GM12878 (cell line): Measurements from ENCODE around the gene WDR26. TPM values are rescaled to one million over a fixed set of nuclear protein-coding genes. Genes with fewer than 3 reads are reported as not detected.

Experiments
- ATAC-seq: fragments of 200-7000 bp; cut with Tn5 transposase; 3 replicates; pipeline ENCODE4 v1.9.1; 2020; ENCODE audit warnings: mild to moderate bottlenecking, moderate library complexity
- BruUV-seq: library from RNA; stranded (reverse); fragments of 400-500 nt; replicated peaks from 2 replicates; lab custom pipeline; 2021; lab: Mats Ljungman, UMichigan
- CTCF ChIA-PET: fragments of 300-600 bp; sonication (Branson Sonifier 250); formaldehyde crosslinking; extraction: SDS; loops from one replicate; lab custom pipeline; 2021; ENCODE audit warnings: inconsistent platforms; lab: Yijun Ruan, JAX
- POLR2A ChIA-PET: fragments of 350-600 bp; formaldehyde crosslinking; extraction: SDS; loops from one replicate; lab custom pipeline; 2021; ENCODE audit warnings: inconsistent platforms; lab: Charles Lee
- RAD21 ChIA-PET: fragments of 300-600 bp; sonication (Branson Sonifier 250); formaldehyde crosslinking; loops from one replicate; lab custom pipeline; 2023; ENCODE audit warnings: antibody characterized with exemption; ENCODE audit not compliant: unreplicated experiment; lab: Charles Lee
- SMC1A ChIA-PET: fragments of 300-600 bp; sonication (Branson Sonifier 250); formaldehyde crosslinking; loops from one replicate; lab custom pipeline; 2023; ENCODE audit not compliant: unreplicated experiment, uncharacterized antibody; lab: Charles Lee
- DNase-seq: peaks from one replicate; pipeline ENCODE4 v3.0.0-alpha.2; 2011; ENCODE audit warnings: low read depth, low spot score
- FAIRE-seq: peaks from 3 replicates; lab custom pipeline; 2011; peaks lifted over from hg19 to GRCh38; lab: Jason Lieb, UNC
- H2AFZ ChIP-seq: 2 replicates; pipeline ENCODE4 v1.6.0; 2011; ENCODE audit warnings: low read depth, low read length, control low read depth; ENCODE audit not compliant: control insufficient read depth
- H3K27ac ChIP-seq: 2 replicates; pipeline ENCODE4 v1.5.1; 2011; ENCODE audit warnings: control low read depth; ENCODE audit not compliant: control insufficient read depth, insufficient read depth
- H3K27me3 ChIP-seq, 2 experiments: replicated peaks in 1 of 2; 2 replicates each; pipeline versions ENCODE4 v1.6.0 to v1.6.1; 2011; ENCODE audit warnings: low read length in 1 of 2; ENCODE audit not compliant: control insufficient read depth in 2 of 2, insufficient read depth in 2 of 2
- H3K36me3 ChIP-seq, 2 experiments: 2 replicates each; pipeline ENCODE4 v1.5.1; 2011; ENCODE audit warnings: low read length in 1 of 2; ENCODE audit not compliant: control insufficient read depth in 2 of 2, insufficient read depth in 2 of 2
- H3K4me1 ChIP-seq: 2 replicates; pipeline ENCODE4 v1.6.1; 2011; ENCODE audit warnings: mild to moderate bottlenecking, low read length, moderate library complexity, mixed read lengths; ENCODE audit not compliant: control insufficient read depth, insufficient read depth
- H3K4me2 ChIP-seq: 2 replicates; pipeline ENCODE4 v1.6.0; 2011; ENCODE audit warnings: control low read depth; ENCODE audit not compliant: control insufficient read depth, insufficient read depth
- H3K4me3 ChIP-seq: fragments of 200-600 bp; sonication (generic); 2 replicates; pipeline ENCODE4 v1.5.1; 2016
- H3K79me2 ChIP-seq: 2 replicates; pipeline ENCODE4 v1.6.0; 2011; ENCODE audit warnings: low read length; ENCODE audit not compliant: control insufficient read depth, insufficient read depth
- H3K9ac ChIP-seq: 2 replicates; pipeline ENCODE4 v1.8.0; 2011; ENCODE audit warnings: low read length, control low read depth, mixed read lengths; ENCODE audit not compliant: control insufficient read depth, insufficient read depth
- H3K9me3 ChIP-seq: replicated peaks from 3 replicates; pipeline ENCODE4 v1.5.1; 2011; ENCODE audit warnings: mild to moderate bottlenecking, low read length; ENCODE audit not compliant: control insufficient read depth, insufficient read depth
- H4K20me1 ChIP-seq: 2 replicates; pipeline ENCODE4 v1.6.0; 2011; ENCODE audit not compliant: control insufficient read depth, insufficient read depth
- CEBPB ChIP-seq, 2 experiments: fragments of 150-350 bp in 1 of 2; IDR thresholded peaks; 2 replicates each; pipeline ENCODE4 v1.6.1; 2012 to 2014; ENCODE audit warnings: low read depth in 2 of 2, low read length in 2 of 2, borderline replicate concordance in 1 of 2, inconsistent platforms in 1 of 2
- HCFC1 ChIP-seq: fragments of 150-350 bp; IDR thresholded peaks from 2 replicates; pipeline ENCODE4 v1.6.1; 2014; ENCODE audit warnings: low read length
- LARP7 ChIP-seq: fragments of 450-650 bp; IDR thresholded peaks from 2 replicates; pipeline ENCODE4 v1.6.1; 2017; ENCODE audit warnings: mild to moderate bottlenecking
- MTA2 ChIP-seq: fragments of 450-650 bp; IDR thresholded peaks from 2 replicates; pipeline ENCODE4 v1.6.1; 2016; ENCODE audit warnings: low read depth, mild to moderate bottlenecking, moderate library complexity
- MTA3 ChIP-seq: IDR thresholded peaks from 2 replicates; pipeline ENCODE4 v1.6.1; 2012; ENCODE audit warnings: low read length, inconsistent platforms, borderline replicate concordance
- WGBS: methylation state at CpG from one replicate; pipeline ENCODE4 v1.1.6; 2016; ENCODE audit warnings: low lambda C conversion rate; ENCODE audit not compliant: insufficient replicate concordance, insufficient coverage; ENCODE audit errors: missing lambda C conversion rate; 5-methylcytosine and 5-hydroxymethylcytosine counted together
- in situ Hi-C: fragments of 300-500 bp; cut with MboI; formaldehyde crosslinking; loops from 9 replicates; pipeline ENCODE4 v1.14.3; 2018; ENCODE audit warnings: mixed read lengths
- intact Hi-C: fragments of 100-400 bp; cut with micrococcal nuclease; formaldehyde crosslinking; loops from one replicate; pipeline ENCODE4 v1.14.2; 2022; ENCODE audit not compliant: unreplicated experiment
- polyA plus RNA-seq, 11 experiments: library from polyadenylated mRNA; depleted of rRNA in 4 of 11; unstranded in 6 of 11; stranded (reverse) in 5 of 11; fragments of >200 nt; fragmentation: Nextera tagmentation in 4 of 11; fragmentation: Illumina TruSeq in 1 of 11; extraction: Ambion mirVana in 4 of 11; extraction: Trizol in 1 of 11; gene quantifications; 1 replicate in 1 of 11; 2 replicates in 10 of 11; pipeline versions ENCODE4 v1.2.1 to v1.2.3, GENCODE V29; 2011 to 2016; ENCODE audit warnings: inconsistent platforms in 2 of 11, missing spikeins in 2 of 11, low read depth in 1 of 11
- total RNA-seq, 4 experiments: library from RNA; depleted of rRNA in 3 of 4; stranded (reverse); fragments of >200 nt in 3 of 4; fragmentation: Illumina TruSeq in 1 of 4; extraction: Trizol in 1 of 4; gene quantifications; 2 replicates each; pipeline versions ENCODE4 v1.2.1 to v1.2.3, GENCODE V29; 2013 to 2021
- TF ChIP-seq, protein P1 (sequence below): fragments of 450-650 bp; IDR thresholded peaks from 2 replicates; pipeline ENCODE4 v1.6.1; 2017; ENCODE audit warnings: low read depth, mild to moderate bottlenecking, moderate library complexity
- TF ChIP-seq, protein P2 (sequence below): IDR thresholded peaks from 2 replicates; pipeline ENCODE4 v1.6.1; 2012; ENCODE audit warnings: low read depth, low read length, improper control_type of control experiment

Gene WDR26
- total and polyA plus RNA-seq, 10 of the 15 experiments (the other 5 are each of a cell fraction or from before 2014, with no cell fraction given): 6.6 to 47.0 (median 24.4) TPM

DNA sequence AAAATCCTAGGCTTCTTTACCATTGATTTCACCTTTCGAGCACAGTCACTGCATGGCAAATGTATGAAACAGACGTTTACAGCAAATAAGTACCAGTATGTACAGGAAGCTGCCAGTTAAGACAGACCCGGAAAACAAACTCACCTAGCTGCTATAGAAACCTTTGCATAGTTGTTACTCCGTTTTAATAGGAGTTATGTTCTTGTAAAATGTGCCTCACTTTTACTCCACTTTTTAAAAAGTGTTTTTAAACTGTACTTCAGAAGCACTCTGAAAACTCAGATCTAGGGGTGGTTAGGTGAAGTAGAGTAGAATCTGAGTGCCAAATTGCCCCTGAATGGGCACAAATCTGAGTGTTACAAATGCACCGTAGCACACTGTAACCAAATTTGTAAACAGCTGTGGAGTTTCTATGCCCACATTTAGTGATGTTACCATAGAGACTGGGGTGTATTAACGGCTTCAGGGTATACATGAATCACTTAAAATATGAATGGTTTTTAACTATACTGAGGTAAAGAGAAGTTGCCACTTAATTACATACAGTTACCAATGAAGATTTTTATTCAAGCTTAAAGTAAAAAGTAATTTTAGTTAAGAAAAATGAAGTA is 47.2 kb downstream of the WDR26 start:
- peaks cover 0 to 24% of the 10 kb centered on the region in 2 experiments; a peak in 3 of 4 replicates for H3K36me3 ChIP-seq
- H3K4me3 ChIP-seq: no peak overlapping the region
- ChIA-PET SMC1A (interaction anchor here (0.8 to 2.3 kb wide), 5 partner anchors 16 to 70 kb away, joined by 3 to 10 read pairs (median 4); no protein-coding TSS in a partner anchor), CTCF (interaction anchor here (0.7 to 2.5 kb wide), 3 partner anchors 9 to 71 kb away, joined by 3 to 6 read pairs (median 3); no protein-coding TSS in a partner anchor), POLR2A (interaction anchor here (0.6 kb wide), 1 partner anchor 9 kb away, joined by 4 read pairs; no protein-coding TSS in a partner anchor), RAD21 (interaction anchor here (1.0 kb wide), 1 partner anchor 53 kb away, joined by 4 read pairs; no protein-coding TSS in a partner anchor)
- TSS peak; percentile 41 for BruUV-seq
- WGBS: 65% methylated on average over 6 of the region's 6 CpGs
- H3K4me1 ChIP-seq: no peaks in the 10 kb centered on the region
- no peaks in the 10 kb centered on the region for H3K9me3 ChIP-seq
- no peak; the same call in 2 of the 3 replicates for ATAC-seq
- no peak overlapping the region for H3K9ac ChIP-seq
- no peak overlapping the region for H3K4me2 ChIP-seq
- no peak for DNase-seq
- no peaks in the 10 kb centered on the region for H3K79me2 ChIP-seq
- no peaks in the 10 kb centered on the region for H4K20me1 ChIP-seq
- TF ChIP-seq MTA2 (no peak), LARP7 (no peak), HCFC1 (no peak), MTA3 (no peak), CEBPB (IDR thresholded peaks at IDR 0.05; ENCODE audit: borderline replicate concordance in 1 of 2, low read depth in 2 of 2, low read length in 2 of 2) (no peak)
- TF ChIP-seq, protein P1, sequence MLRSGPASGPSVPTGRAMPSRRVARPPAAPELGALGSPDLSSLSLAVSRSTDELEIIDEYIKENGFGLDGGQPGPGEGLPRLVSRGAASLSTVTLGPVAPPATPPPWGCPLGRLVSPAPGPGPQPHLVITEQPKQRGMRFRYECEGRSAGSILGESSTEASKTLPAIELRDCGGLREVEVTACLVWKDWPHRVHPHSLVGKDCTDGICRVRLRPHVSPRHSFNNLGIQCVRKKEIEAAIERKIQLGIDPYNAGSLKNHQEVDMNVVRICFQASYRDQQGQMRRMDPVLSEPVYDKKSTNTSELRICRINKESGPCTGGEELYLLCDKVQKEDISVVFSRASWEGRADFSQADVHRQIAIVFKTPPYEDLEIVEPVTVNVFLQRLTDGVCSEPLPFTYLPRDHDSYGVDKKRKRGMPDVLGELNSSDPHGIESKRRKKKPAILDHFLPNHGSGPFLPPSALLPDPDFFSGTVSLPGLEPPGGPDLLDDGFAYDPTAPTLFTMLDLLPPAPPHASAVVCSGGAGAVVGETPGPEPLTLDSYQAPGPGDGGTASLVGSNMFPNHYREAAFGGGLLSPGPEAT: no peak
- TF ChIP-seq, protein P2, sequence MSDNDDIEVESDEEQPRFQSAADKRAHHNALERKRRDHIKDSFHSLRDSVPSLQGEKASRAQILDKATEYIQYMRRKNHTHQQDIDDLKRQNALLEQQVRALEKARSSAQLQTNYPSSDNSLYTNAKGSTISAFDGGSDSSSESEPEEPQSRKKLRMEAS: no peak
- in situ Hi-C loops (no loop called here), intact Hi-C loops (loop anchor here (5.0 kb wide), 1 partner anchor 40 kb away; no protein-coding TSS in a partner anchor)
- H3K27me3 ChIP-seq: no peaks in the 10 kb centered on the region
- FAIRE-seq: no peak
- no peak overlapping the region for H3K27ac ChIP-seq
- no peak overlapping the region for H2AFZ ChIP-seq
